HepG2 (cell line): ENCODE data around the gene TMEM120A. TPM values are rescaled to one million over a fixed set of nuclear protein-coding genes. Genes with fewer than 3 reads are reported as not detected.

ENCODE experiments used
- CHD2 ChIP-seq: IDR thresholded peaks from 2 replicates; pipeline ENCODE4 v1.6.1; 2011; ENCODE audit warnings: low read depth, low read length, improper control_type of control experiment
- FOXK2 ChIP-seq: fragments of 450-650 bp; IDR thresholded peaks from 2 replicates; pipeline ENCODE4 v1.6.1; 2016
- GPN1 ChIP-seq: sonication (generic); formaldehyde crosslinking; IDR thresholded peaks from 2 replicates; pipeline ENCODE4 v1.5.1; 2020; ENCODE audit warnings: missing genetic modification reagents, borderline replicate concordance
- HOXA5 ChIP-seq: sonication (generic); formaldehyde crosslinking; IDR thresholded peaks from 2 replicates; pipeline ENCODE4 v1.4.0; 2020; ENCODE audit warnings: missing genetic modification reagents
- MAFK ChIP-seq, 2 experiments: IDR thresholded peaks in 1 of 2; conservative IDR thresholded peaks in 1 of 2; 2 replicates each; pipeline ENCODE4 v1.6.1; 2011; ENCODE audit warnings: improper control_type of control experiment in 2 of 2, low read length in 2 of 2
- MTA3 ChIP-seq: sonication (generic); formaldehyde crosslinking; IDR thresholded peaks from 2 replicates; pipeline ENCODE4 v1.4.0; 2020; ENCODE audit warnings: missing genetic modification reagents
- NFE2L2 ChIP-seq: fragments of 150-350 bp; IDR thresholded peaks from 2 replicates; pipeline ENCODE4 v1.6.1; 2014; ENCODE audit warnings: low read length
- PHF8 ChIP-seq: sonication (generic); formaldehyde crosslinking; IDR thresholded peaks from 2 replicates; pipeline ENCODE4 v1.5.0; 2020; ENCODE audit warnings: missing genetic modification reagents
- ZNF260 ChIP-seq: sonication (generic); formaldehyde crosslinking; IDR thresholded peaks from 2 replicates; pipeline ENCODE4 v1.4.0; 2020; ENCODE audit warnings: missing genetic modification reagents, low read depth, mild to moderate bottlenecking, borderline replicate concordance
- ZNF337 ChIP-seq: sonication (generic); formaldehyde crosslinking; IDR thresholded peaks from 2 replicates; pipeline ENCODE4 v1.5.1; 2020; ENCODE audit warnings: missing genetic modification reagents, low read depth, mild to moderate bottlenecking, borderline replicate concordance
- ZNF567 ChIP-seq: sonication (generic); formaldehyde crosslinking; IDR thresholded peaks from 2 replicates; pipeline ENCODE4 v1.8.1; 2023; ENCODE audit warnings: mild to moderate bottlenecking, missing genetic modification reagents, borderline replicate concordance
- ZNF615 ChIP-seq: sonication (generic); formaldehyde crosslinking; IDR thresholded peaks from 2 replicates; pipeline ENCODE4 v1.5.0; 2020; ENCODE audit warnings: mild to moderate bottlenecking, missing genetic modification reagents, borderline replicate concordance
- polyA plus RNA-seq, 8 experiments: library from polyadenylated mRNA; depleted of rRNA in 3 of 8; stranded (reverse) in 7 of 8; unstranded in 1 of 8; fragments of >200 nt; fragmentation: Illumina TruSeq in 4 of 8; extraction: Trizol in 4 of 8; gene quantifications; 2 replicates each; pipeline versions ENCODE4 v1.2.1 to v1.2.3, GENCODE V29; 2011 to 2016; ENCODE audit warnings: low read depth in 4 of 8, missing spikeins in 1 of 8, mixed read lengths in 1 of 8; ENCODE audit not compliant: insufficient read depth in 1 of 8
- total RNA-seq, 5 experiments: library from RNA; depleted of rRNA; stranded (reverse); fragments of >200 nt; fragmentation: Illumina TruSeq; extraction: Trizol; gene quantifications; 2 replicates each; pipeline ENCODE4 v1.2.3, GENCODE V29; 2016; ENCODE audit warnings: low read depth in 1 of 5
- TF ChIP-seq, protein P1 (sequence below), 2 experiments: fragments of 450-650 bp in 1 of 2; sonication (generic) in 1 of 2; formaldehyde crosslinking in 1 of 2; IDR thresholded peaks; 2 replicates each; pipeline versions ENCODE4 v1.6.1 to v1.8.0; 2016 to 2022; ENCODE audit warnings: antibody characterized with exemption in 1 of 2, mild to moderate bottlenecking in 1 of 2, missing genetic modification reagents in 1 of 2
- TF ChIP-seq, protein P2 (sequence below): sonication (generic); formaldehyde crosslinking; IDR thresholded peaks from 2 replicates; pipeline ENCODE4 v1.8.0; 2023; ENCODE audit warnings: mild to moderate bottlenecking, missing genetic modification reagents
- TF ChIP-seq, protein P3 (sequence below), 2 experiments: fragments of 450-650 bp in 1 of 2; sonication (generic) in 1 of 2; formaldehyde crosslinking; IDR thresholded peaks; 2 replicates each; pipeline versions ENCODE4 v1.5.0 to v1.8.0; 2020 to 2022; ENCODE audit warnings: mild to moderate bottlenecking in 1 of 2, missing genetic modification reagents in 1 of 2
- TF ChIP-seq, protein P4 (sequence below): sonication (generic); formaldehyde crosslinking; IDR thresholded peaks from 2 replicates; pipeline ENCODE4 v1.4.0; 2020; ENCODE audit warnings: missing genetic modification reagents

The TMEM120A gene
- total and polyA plus RNA-seq, 2 of the 13 experiments (the other 11 are each of a cell fraction or from before 2014, with no cell fraction given): 40.3 to 102 TPM

DNA sequence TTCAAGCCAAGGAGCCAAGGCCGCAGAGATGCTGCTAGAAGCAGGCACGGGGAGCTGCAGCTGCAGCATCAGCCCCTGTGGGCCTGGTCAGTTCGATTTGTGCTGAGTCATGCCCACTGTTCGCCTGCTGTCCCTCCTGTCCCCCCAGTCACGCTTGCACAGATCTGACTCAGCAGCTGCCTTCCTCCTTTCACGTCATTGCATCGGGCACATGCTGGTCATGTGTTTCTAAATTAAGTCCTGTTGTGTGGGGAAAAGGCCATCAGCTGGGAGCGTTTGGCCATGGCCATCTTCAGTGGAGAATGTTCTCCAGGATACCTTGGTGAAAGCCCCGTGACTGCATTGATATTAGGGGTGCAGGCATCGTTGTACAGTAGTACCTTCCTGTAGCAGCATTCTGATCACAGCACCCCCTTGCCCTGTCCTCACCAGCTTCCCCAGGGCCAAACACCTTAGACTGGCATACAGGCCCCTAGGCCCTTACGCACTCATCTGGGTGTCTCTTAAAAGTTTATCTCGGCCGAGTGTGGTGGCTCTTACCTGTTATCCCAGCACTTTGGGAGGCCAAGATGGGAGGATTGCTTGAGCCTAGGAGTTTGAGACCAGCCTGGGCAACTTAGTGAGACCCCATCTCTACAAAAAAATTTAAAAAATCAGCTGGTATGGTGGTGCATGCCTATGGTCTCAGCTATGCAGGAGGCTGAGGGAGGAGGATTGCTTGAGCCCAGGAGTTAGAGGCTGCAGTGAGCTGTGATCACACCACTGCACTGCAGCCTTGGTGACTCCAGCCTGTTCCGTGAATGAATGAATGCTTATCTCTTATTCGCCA, 56.2 kb downstream of the TMEM120A start (continued):
- TF ChIP-seq, protein P1, sequence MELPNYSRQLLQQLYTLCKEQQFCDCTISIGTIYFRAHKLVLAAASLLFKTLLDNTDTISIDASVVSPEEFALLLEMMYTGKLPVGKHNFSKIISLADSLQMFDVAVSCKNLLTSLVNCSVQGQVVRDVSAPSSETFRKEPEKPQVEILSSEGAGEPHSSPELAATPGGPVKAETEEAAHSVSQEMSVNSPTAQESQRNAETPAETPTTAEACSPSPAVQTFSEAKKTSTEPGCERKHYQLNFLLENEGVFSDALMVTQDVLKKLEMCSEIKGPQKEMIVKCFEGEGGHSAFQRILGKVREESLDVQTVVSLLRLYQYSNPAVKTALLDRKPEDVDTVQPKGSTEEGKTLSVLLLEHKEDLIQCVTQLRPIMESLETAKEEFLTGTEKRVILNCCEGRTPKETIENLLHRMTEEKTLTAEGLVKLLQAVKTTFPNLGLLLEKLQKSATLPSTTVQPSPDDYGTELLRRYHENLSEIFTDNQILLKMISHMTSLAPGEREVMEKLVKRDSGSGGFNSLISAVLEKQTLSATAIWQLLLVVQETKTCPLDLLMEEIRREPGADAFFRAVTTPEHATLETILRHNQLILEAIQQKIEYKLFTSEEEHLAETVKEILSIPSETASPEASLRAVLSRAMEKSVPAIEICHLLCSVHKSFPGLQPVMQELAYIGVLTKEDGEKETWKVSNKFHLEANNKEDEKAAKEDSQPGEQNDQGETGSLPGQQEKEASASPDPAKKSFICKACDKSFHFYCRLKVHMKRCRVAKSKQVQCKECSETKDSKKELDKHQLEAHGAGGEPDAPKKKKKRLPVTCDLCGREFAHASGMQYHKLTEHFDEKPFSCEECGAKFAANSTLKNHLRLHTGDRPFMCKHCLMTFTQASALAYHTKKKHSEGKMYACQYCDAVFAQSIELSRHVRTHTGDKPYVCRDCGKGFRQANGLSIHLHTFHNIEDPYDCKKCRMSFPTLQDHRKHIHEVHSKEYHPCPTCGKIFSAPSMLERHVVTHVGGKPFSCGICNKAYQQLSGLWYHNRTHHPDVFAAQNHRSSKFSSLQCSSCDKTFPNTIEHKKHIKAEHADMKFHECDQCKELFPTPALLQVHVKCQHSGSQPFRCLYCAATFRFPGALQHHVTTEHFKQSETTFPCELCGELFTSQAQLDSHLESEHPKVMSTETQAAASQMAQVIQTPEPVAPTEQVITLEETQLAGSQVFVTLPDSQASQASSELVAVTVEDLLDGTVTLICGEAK (IDR thresholded peaks at IDR 0.05): no peak
- TF ChIP-seq, protein P1 (CRISPR knock-in tag; IDR thresholded peaks at IDR 0.05): no peak
- TF ChIP-seq HOXA5 (CRISPR knock-in tag) (no peak), FOXK2 (no peak), ZNF337 (CRISPR knock-in tag) (no peak), PHF8 (CRISPR knock-in tag) (no peak), ZNF567 (CRISPR knock-in tag) (no peak), CHD2 (no peak), ZNF615 (CRISPR knock-in tag) (no peak), NFE2L2 (peak; percentile 97), GPN1 (CRISPR knock-in tag) (no peak), ZNF260 (CRISPR knock-in tag) (no peak), MAFK (conservative IDR thresholded peaks at IDR 0.05 in 1 of 2, IDR thresholded peaks at IDR 0.05 in 1 of 2; ENCODE audit: low read length in 2 of 2) (peak; percentile 92 to 98), MTA3 (CRISPR knock-in tag) (no peak)
- TF ChIP-seq, protein P2, sequence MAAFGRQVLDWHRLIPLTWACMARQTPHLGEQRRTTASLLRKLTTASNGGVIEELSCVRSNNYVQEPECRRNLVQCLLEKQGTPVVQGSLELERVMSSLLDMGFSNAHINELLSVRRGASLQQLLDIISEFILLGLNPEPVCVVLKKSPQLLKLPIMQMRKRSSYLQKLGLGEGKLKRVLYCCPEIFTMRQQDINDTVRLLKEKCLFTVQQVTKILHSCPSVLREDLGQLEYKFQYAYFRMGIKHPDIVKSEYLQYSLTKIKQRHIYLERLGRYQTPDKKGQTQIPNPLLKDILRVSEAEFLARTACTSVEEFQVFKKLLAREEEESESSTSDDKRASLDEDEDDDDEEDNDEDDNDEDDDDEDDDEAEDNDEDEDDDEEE (CRISPR knock-in tag): no peak
- TF ChIP-seq, protein P3, sequence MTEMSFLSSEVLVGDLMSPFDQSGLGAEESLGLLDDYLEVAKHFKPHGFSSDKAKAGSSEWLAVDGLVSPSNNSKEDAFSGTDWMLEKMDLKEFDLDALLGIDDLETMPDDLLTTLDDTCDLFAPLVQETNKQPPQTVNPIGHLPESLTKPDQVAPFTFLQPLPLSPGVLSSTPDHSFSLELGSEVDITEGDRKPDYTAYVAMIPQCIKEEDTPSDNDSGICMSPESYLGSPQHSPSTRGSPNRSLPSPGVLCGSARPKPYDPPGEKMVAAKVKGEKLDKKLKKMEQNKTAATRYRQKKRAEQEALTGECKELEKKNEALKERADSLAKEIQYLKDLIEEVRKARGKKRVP (CRISPR knock-in tag; IDR thresholded peaks at IDR 0.05): peak in 1 of 2 experiments; percentile 97; a peak in 2 of 4 replicates
- TF ChIP-seq, protein P4, sequence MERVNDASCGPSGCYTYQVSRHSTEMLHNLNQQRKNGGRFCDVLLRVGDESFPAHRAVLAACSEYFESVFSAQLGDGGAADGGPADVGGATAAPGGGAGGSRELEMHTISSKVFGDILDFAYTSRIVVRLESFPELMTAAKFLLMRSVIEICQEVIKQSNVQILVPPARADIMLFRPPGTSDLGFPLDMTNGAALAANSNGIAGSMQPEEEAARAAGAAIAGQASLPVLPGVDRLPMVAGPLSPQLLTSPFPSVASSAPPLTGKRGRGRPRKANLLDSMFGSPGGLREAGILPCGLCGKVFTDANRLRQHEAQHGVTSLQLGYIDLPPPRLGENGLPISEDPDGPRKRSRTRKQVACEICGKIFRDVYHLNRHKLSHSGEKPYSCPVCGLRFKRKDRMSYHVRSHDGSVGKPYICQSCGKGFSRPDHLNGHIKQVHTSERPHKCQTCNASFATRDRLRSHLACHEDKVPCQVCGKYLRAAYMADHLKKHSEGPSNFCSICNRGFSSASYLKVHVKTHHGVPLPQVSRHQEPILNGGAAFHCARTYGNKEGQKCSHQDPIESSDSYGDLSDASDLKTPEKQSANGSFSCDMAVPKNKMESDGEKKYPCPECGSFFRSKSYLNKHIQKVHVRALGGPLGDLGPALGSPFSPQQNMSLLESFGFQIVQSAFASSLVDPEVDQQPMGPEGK (CRISPR knock-in tag): peak; percentile 57
